ENCODE measurements around the gene GLT6D1. TPM values are rescaled to one million over a fixed set of nuclear protein-coding genes. Genes with fewer than 3 reads are reported as not detected.

GLT6D1 gene
- total RNA-seq, 1 donor from 2014 or later, result not detected

DNA sequence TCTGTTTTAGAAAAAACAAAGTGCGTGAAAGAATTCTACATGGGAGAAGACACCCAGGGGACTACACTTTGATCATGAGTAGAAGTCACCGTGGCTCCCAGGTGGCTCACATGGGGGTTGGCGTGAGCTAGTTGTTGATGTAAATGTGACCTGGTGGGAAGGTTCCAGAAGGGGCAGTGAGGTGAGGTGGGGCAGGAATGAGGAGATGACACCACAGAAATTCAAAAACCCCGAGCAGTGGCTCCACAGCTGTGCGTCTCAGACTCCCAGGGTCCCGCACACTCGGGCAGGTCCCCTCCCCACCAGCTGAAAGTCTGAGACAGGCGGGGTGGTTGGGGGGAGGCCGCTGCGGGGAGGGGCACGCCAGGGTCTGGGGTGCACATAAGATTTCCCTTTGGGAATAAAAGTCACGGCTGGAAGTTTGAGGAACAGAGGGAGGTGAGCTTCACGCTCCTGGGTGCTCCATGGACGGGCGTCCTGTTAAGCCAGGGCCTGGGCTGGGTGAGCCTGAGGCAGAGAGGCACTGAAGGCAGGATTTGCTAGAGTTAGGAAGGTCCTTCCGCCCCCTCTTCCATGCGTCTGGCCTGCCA, 29.9 kb downstream of the GLT6D1 start:
- CTCF ChIA-PET, result no interaction called here
- intact Hi-C loops (cut with micrococcal nuclease), result no loop called here
- H3K4me1 Mint-ChIP-seq, result no peaks in the 10 kb centered on the region
- H3K4me3 Mint-ChIP-seq, result no peak overlapping the region
- no peak for ATAC-seq (ENCODE audit: low read depth)
- H3K9me3 Mint-ChIP-seq, result no peaks in the 10 kb centered on the region
- no peak overlapping the region for H3K27ac Mint-ChIP-seq
- H3K36me3 Mint-ChIP-seq (ENCODE audit: low read depth), result no peaks in the 10 kb centered on the region
- POLR2A ChIA-PET, result no interaction called here
- no peak for DNase-seq
- TF ChIP-seq, protein P1, sequence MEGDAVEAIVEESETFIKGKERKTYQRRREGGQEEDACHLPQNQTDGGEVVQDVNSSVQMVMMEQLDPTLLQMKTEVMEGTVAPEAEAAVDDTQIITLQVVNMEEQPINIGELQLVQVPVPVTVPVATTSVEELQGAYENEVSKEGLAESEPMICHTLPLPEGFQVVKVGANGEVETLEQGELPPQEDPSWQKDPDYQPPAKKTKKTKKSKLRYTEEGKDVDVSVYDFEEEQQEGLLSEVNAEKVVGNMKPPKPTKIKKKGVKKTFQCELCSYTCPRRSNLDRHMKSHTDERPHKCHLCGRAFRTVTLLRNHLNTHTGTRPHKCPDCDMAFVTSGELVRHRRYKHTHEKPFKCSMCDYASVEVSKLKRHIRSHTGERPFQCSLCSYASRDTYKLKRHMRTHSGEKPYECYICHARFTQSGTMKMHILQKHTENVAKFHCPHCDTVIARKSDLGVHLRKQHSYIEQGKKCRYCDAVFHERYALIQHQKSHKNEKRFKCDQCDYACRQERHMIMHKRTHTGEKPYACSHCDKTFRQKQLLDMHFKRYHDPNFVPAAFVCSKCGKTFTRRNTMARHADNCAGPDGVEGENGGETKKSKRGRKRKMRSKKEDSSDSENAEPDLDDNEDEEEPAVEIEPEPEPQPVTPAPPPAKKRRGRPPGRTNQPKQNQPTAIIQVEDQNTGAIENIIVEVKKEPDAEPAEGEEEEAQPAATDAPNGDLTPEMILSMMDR (IDR thresholded peaks at IDR 0.05), result no peak
- H3K27me3 Mint-ChIP-seq, result no peaks in the 10 kb centered on the region

DNA sequence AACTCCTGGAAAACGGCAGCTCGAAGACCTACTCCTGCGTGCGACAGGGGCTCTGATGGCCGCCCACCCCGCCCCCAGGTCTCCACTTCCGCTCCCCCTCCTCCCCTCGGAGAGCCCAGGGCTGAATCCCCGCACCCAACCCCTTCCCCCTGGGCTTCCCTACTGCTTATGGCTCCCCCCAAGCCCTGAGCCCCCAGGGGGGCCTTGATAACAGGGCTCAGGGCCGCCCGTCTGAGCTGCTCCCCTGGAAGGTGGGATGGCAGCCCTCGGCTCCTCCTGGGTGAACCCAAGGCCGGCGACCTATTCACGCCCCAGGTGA, 30.4 kb downstream of the GLT6D1 start:
- CTCF ChIA-PET, result no interaction called here
- POLR2A ChIA-PET, result no interaction called here
- no peak for ATAC-seq (ENCODE audit: low read depth)
- H3K27me3 Mint-ChIP-seq, result no peaks in the 10 kb centered on the region
- no peaks in the 10 kb centered on the region for H3K9me3 Mint-ChIP-seq
- H3K4me1 Mint-ChIP-seq, result no peaks in the 10 kb centered on the region
- intact Hi-C loops (cut with micrococcal nuclease), result no loop called here
- H3K4me3 Mint-ChIP-seq, result no peak overlapping the region
- TF ChIP-seq, protein P1 (IDR thresholded peaks at IDR 0.05), result no peak
- no peaks in the 10 kb centered on the region for H3K36me3 Mint-ChIP-seq (ENCODE audit: low read depth)
- H3K27ac Mint-ChIP-seq, result no peak overlapping the region
- no peak for DNase-seq

DNA sequence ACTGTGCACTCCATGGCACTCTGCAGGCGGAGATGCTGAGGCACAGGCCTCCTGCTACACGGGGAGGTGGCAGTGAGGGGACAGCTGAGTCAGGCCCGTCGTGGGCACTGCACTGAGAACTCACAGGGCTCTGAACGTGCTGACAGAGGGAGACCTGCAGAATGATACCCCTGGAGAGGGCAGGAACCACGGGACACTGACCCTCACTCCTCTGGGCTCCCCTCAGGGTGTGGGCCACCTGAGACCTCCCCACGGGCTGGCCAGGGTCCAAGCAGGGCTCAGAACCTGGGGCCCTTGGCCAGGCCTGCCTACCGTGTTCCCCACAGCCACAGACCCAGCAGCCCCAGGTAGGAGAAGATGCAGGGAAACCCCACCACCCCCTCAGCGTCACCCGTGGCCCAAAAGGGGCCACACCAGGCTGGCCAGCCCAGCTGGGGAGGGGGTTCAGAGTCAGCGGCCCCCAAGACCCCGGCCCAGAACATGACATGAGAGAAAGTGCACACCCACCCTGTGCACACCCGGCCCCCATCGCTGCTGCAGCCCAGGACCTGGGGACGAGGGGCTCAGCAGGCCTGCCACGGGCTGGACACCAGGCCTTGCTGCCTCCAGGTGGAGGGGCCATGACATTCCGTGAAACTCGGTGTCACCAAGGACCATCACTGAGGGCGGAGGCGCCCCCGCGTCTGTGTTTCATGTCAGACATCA, 30.9 kb downstream of the GLT6D1 start:
- Mint-ChIP-seq H3K9me3 (no peaks in the 10 kb centered on the region), H3K36me3 (ENCODE audit: low read depth) (no peaks in the 10 kb centered on the region), H3K27me3 (no peaks in the 10 kb centered on the region), H3K4me1 (no peaks in the 10 kb centered on the region), H3K27ac (no peak overlapping the region), H3K4me3 (no peak overlapping the region)
- DNase-seq, result no peak
- ChIA-PET CTCF (no interaction called here), POLR2A (no interaction called here)
- ATAC-seq (ENCODE audit: low read depth), result no peak
- intact Hi-C loops (cut with micrococcal nuclease), result no loop called here
- TF ChIP-seq, protein P1 (IDR thresholded peaks at IDR 0.05), result no peak

DNA sequence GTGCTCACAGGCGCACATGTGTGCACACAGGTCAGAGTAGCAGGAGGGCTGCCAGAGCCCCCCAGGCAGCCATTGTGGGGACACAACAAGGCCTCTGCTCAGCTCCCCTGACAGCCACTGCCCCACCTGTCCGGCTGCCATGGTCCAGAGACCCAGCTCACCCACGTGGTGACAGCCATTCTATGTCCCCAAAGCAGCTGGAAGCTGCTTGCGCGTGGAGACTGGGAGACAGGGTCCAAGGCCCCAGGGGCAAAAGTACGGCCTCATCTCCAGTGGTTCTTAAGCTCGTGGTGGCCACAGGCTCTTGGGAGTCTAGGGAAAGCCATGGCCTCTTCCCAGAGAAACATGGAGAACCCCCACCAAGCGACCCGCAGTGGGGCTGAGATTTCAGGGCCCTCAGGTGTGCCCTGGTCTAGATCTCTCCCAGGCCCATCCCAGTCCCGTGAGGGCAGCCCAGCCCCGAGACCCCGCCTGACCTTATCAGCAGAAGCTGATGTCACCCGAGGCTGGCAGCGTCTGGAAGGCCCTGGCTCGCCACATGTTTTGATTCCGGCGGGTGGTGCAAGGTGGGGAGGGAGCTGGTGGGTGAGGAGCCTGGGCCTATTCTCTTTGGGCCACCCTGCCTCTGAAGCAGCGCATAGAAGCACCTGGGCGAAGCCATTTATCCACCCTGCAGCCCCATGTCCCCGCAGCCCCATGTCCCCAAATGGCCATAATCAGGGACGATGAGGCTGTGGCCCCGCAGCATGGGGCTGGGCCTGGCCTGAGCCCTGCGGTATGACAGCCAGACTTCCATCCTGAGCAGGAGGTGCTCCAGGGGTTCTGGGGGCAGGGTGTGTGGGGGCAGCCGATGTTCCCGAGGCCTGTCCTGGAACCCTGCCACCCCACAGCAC, 31.7 kb downstream of the GLT6D1 start:
- ChIA-PET POLR2A (no interaction called here), CTCF (no interaction called here)
- TF ChIP-seq, protein P1 (IDR thresholded peaks at IDR 0.05), result no peak
- Mint-ChIP-seq H3K9me3 (no peaks in the 10 kb centered on the region), H3K36me3 (ENCODE audit: low read depth) (no peaks in the 10 kb centered on the region), H3K4me1 (no peaks in the 10 kb centered on the region), H3K4me3 (no peak overlapping the region), H3K27ac (no peak overlapping the region), H3K27me3 (no peaks in the 10 kb centered on the region)
- no peak for DNase-seq
- no peak for ATAC-seq (ENCODE audit: low read depth)
- intact Hi-C loops (cut with micrococcal nuclease), result no loop called here

DNA sequence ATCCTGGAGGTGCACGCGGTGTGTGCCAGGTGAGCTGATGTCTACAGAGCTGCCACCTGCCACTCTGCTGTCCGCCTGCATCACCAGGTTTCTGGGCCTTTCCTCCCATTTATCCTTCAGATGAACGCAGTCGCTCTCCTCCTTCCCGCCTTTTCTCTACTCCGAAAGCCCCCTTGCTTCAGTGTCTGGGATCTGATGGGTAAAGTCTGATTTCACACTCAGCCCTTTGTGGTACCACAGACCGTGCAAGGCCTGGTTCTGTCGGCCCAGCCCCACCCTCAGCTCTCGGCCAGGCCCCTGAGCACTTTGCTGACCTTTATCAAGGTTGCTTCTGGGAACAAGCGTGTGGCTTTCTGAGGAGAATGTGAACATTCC, 32.5 kb downstream of the GLT6D1 start:
- TF ChIP-seq, protein P1 (IDR thresholded peaks at IDR 0.05), result no peak
- no peak for ATAC-seq (ENCODE audit: low read depth)
- H3K27me3 Mint-ChIP-seq, result no peaks in the 10 kb centered on the region
- no peaks in the 10 kb centered on the region for H3K9me3 Mint-ChIP-seq
- H3K27ac Mint-ChIP-seq, result no peak overlapping the region
- DNase-seq, result no peak
- no peaks in the 10 kb centered on the region for H3K36me3 Mint-ChIP-seq (ENCODE audit: low read depth)
- intact Hi-C loops (cut with micrococcal nuclease), result no loop called here
- no peaks in the 10 kb centered on the region for H3K4me1 Mint-ChIP-seq
- H3K4me3 Mint-ChIP-seq, result no peak overlapping the region
- POLR2A ChIA-PET, result no interaction called here
- CTCF ChIA-PET, result no interaction called here

Data from activated B cell treated with CpG ODN at 0.5 μM for 24 hours (primary cell).